WTC11 (cell line): ENCODE results near the gene KCNIP4. TPM values are rescaled to one million over a fixed set of nuclear protein-coding genes. Genes with fewer than 3 reads are reported as not detected.

Source experiments
- ATAC-seq: fragments of 200-7000 bp; cut with Tn5 transposase; 2 replicates; pipeline ENCODE4 v1.10.0; 2021; ENCODE audit warnings: mild to moderate bottlenecking, moderate library complexity
- CTCF ChIA-PET: fragments of 300-600 bp; sonication (Branson Sonifier 250); formaldehyde crosslinking; loops from one replicate; lab custom pipeline; 2021; ENCODE audit warnings: antibody characterized with exemption; lab: Charles Lee
- POLR2A ChIA-PET: fragments of 350-600 bp; sonication (Branson Sonifier 250); formaldehyde crosslinking; loops from one replicate; lab custom pipeline; 2021; ENCODE audit warnings: antibody characterized with exemption; lab: Charles Lee
- DNase-seq: peaks from one replicate; pipeline ENCODE4 v3.0.0; 2021; ENCODE audit warnings: low spot score
- H3K27ac Mint-ChIP-seq: 2 replicates; pipeline ENCODE4 v1.8.0; 2021; ENCODE audit warnings: mixed read lengths
- H3K27me3 Mint-ChIP-seq: 2 replicates; pipeline ENCODE4 v1.8.0; 2021; ENCODE audit warnings: low read depth, mild to moderate bottlenecking, moderate library complexity, mixed read lengths
- H3K36me3 Mint-ChIP-seq: 2 replicates; pipeline ENCODE4 v1.8.0; 2021; ENCODE audit warnings: mixed read lengths
- H3K4me1 Mint-ChIP-seq: 2 replicates; pipeline ENCODE4 v1.8.0; 2022; ENCODE audit warnings: mixed read lengths
- H3K4me3 Mint-ChIP-seq: 2 replicates; pipeline ENCODE4 v1.8.0; 2021; ENCODE audit warnings: mild to moderate bottlenecking, moderate library complexity, mixed read lengths
- H3K9me3 Mint-ChIP-seq: 2 replicates; pipeline ENCODE4 v1.8.0; 2021; ENCODE audit warnings: mixed read lengths
- ETV6 ChIP-seq: sonication (generic); formaldehyde crosslinking; IDR thresholded peaks from 2 replicates; pipeline ENCODE4 v1.8.1; 2022; ENCODE audit warnings: mild to moderate bottlenecking, missing genetic modification reagents
- GRHL2 ChIP-seq: fragments of 250-450 bp; sonication (Bioruptor Pico); IDR thresholded peaks from 2 replicates; pipeline ENCODE4 v1.8.0; 2022; ENCODE audit warnings: mild to moderate bottlenecking, moderate library complexity; ENCODE audit not compliant: insufficient replicate concordance, severe bottlenecking
- NFYB ChIP-seq: sonication (generic); formaldehyde crosslinking; conservative IDR thresholded peaks from 2 replicates; pipeline ENCODE4 v1.8.0; 2022; ENCODE audit warnings: low read depth, missing genetic modification reagents
- NR1H2 ChIP-seq: sonication (generic); formaldehyde crosslinking; IDR thresholded peaks from 2 replicates; pipeline ENCODE4 v1.9.0; 2021; ENCODE audit warnings: mild to moderate bottlenecking, moderate library complexity, missing genetic modification reagents
- NR2C2 ChIP-seq: sonication (generic); formaldehyde crosslinking; IDR thresholded peaks from 2 replicates; pipeline ENCODE4 v1.8.0; 2022; ENCODE audit warnings: mild to moderate bottlenecking, missing genetic modification reagents
- SMAD4 ChIP-seq: sonication (generic); formaldehyde crosslinking; IDR thresholded peaks from 2 replicates; pipeline ENCODE4 v1.8.0; 2022; ENCODE audit warnings: mild to moderate bottlenecking, missing genetic modification reagents
- TCF7 ChIP-seq: sonication (generic); formaldehyde crosslinking; IDR thresholded peaks from 2 replicates; pipeline ENCODE4 v1.8.0; 2022; ENCODE audit warnings: mild to moderate bottlenecking, low read depth, missing genetic modification reagents, moderate library complexity
- ZNF138 ChIP-seq: sonication (generic); formaldehyde crosslinking; conservative IDR thresholded peaks from 2 replicates; pipeline ENCODE4 v1.8.1; 2022; ENCODE audit warnings: mild to moderate bottlenecking, moderate library complexity, missing genetic modification reagents
- ZNF317 ChIP-seq: sonication (generic); formaldehyde crosslinking; IDR thresholded peaks from 2 replicates; pipeline ENCODE4 v1.8.1; 2023; ENCODE audit warnings: low read depth, mild to moderate bottlenecking, moderate library complexity, missing genetic modification reagents, borderline replicate concordance
- ZNF396 ChIP-seq: fragments of 250-450 bp; sonication (Bioruptor Pico); IDR thresholded peaks from 2 replicates; pipeline ENCODE4 v1.8.0; 2021; ENCODE audit warnings: mild to moderate bottlenecking, moderate library complexity, borderline replicate concordance
- total RNA-seq: library from RNA; stranded (reverse); gene quantifications from 3 replicates; pipeline ENCODE4 v1.2.3, GENCODE V29; 2021
- TF ChIP-seq, protein P1 (sequence below): sonication (generic); formaldehyde crosslinking; IDR thresholded peaks from 2 replicates; pipeline ENCODE4 v1.8.1; 2023; ENCODE audit warnings: mild to moderate bottlenecking, missing genetic modification reagents, borderline replicate concordance
- TF ChIP-seq, protein P2 (sequence below): sonication (generic); formaldehyde crosslinking; IDR thresholded peaks from 2 replicates; pipeline ENCODE4 v1.8.1; 2023; ENCODE audit warnings: mild to moderate bottlenecking, moderate library complexity, missing genetic modification reagents
- TF ChIP-seq, protein P3 (sequence below): sonication (generic); formaldehyde crosslinking; IDR thresholded peaks from 2 replicates; pipeline ENCODE4 v1.8.1; 2022; ENCODE audit warnings: missing genetic modification reagents, borderline replicate concordance
- TF ChIP-seq, protein P4 (sequence below): sonication (generic); formaldehyde crosslinking; IDR thresholded peaks from 2 replicates; pipeline ENCODE4 v1.8.0; 2022; ENCODE audit warnings: mild to moderate bottlenecking, missing genetic modification reagents
- TF ChIP-seq, protein P5 (sequence below): sonication (generic); formaldehyde crosslinking; IDR thresholded peaks from 2 replicates; pipeline ENCODE4 v1.8.0; 2022; ENCODE audit warnings: mild to moderate bottlenecking, missing genetic modification reagents
- TF ChIP-seq, protein P6 (sequence below): sonication (generic); formaldehyde crosslinking; IDR thresholded peaks from 2 replicates; pipeline ENCODE4 v1.8.1; 2023; ENCODE audit warnings: mild to moderate bottlenecking, missing genetic modification reagents, moderate library complexity
- TF ChIP-seq, protein P7 (sequence below): sonication (generic); formaldehyde crosslinking; IDR thresholded peaks from 2 replicates; pipeline ENCODE4 v1.8.1; 2023; ENCODE audit warnings: mild to moderate bottlenecking, missing genetic modification reagents

KCNIP4 gene
- total RNA-seq, 1 experiment from 2014 or later, result not detected

DNA sequence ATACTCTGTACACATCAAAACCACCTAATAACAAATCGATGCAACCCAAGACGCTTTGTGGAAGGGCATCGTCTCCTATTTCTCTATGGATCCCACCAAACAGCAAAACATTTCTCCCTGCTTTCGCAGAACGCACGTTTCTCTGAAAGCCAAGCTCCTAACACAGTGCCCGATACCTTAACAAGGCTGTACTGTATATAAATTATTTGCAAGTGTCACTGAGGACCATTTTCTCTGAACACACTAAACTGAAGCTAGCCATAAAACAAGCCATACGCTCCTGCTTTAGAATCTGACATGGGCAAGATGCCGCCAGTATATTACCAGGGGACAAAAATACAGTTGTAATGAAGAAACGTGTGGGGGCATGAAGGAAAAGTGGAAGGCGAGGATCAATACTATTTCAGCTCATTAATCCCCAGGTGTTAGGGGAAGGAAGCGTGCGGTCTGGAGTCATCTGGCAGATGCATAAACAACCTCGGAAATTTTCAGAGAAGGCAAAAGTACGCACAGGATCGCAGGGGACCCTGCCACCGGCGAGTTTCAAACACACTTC, 703 bp downstream of the KCNIP4 start:
- H3K4me1 Mint-ChIP-seq, result peaks cover 12% of the 10 kb centered on the region
- TF ChIP-seq NFYB (CRISPR knock-in tag), result no peak
- TF ChIP-seq, protein P1, sequence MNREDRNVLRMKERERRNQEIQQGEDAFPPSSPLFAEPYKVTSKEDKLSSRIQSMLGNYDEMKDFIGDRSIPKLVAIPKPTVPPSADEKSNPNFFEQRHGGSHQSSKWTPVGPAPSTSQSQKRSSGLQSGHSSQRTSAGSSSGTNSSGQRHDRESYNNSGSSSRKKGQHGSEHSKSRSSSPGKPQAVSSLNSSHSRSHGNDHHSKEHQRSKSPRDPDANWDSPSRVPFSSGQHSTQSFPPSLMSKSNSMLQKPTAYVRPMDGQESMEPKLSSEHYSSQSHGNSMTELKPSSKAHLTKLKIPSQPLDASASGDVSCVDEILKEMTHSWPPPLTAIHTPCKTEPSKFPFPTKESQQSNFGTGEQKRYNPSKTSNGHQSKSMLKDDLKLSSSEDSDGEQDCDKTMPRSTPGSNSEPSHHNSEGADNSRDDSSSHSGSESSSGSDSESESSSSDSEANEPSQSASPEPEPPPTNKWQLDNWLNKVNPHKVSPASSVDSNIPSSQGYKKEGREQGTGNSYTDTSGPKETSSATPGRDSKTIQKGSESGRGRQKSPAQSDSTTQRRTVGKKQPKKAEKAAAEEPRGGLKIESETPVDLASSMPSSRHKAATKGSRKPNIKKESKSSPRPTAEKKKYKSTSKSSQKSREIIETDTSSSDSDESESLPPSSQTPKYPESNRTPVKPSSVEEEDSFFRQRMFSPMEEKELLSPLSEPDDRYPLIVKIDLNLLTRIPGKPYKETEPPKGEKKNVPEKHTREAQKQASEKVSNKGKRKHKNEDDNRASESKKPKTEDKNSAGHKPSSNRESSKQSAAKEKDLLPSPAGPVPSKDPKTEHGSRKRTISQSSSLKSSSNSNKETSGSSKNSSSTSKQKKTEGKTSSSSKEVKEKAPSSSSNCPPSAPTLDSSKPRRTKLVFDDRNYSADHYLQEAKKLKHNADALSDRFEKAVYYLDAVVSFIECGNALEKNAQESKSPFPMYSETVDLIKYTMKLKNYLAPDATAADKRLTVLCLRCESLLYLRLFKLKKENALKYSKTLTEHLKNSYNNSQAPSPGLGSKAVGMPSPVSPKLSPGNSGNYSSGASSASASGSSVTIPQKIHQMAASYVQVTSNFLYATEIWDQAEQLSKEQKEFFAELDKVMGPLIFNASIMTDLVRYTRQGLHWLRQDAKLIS (CRISPR knock-in tag), result no peak
- no peak for TF ChIP-seq GRHL2 (CRISPR knock-in tag)
- TF ChIP-seq, protein P2, sequence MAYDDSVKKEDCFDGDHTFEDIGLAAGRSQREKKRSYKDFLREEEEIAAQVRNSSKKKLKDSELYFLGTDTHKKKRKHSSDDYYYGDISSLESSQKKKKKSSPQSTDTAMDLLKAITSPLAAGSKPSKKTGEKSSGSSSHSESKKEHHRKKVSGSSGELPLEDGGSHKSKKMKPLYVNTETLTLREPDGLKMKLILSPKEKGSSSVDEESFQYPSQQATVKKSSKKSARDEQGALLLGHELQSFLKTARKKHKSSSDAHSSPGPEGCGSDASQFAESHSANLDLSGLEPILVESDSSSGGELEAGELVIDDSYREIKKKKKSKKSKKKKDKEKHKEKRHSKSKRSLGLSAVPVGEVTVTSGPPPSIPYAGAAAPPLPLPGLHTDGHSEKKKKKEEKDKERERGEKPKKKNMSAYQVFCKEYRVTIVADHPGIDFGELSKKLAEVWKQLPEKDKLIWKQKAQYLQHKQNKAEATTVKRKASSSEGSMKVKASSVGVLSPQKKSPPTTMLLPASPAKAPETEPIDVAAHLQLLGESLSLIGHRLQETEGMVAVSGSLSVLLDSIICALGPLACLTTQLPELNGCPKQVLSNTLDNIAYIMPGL, result no peak
- no peak for TF ChIP-seq ZNF396 (CRISPR knock-in tag)
- TF ChIP-seq, protein P3, sequence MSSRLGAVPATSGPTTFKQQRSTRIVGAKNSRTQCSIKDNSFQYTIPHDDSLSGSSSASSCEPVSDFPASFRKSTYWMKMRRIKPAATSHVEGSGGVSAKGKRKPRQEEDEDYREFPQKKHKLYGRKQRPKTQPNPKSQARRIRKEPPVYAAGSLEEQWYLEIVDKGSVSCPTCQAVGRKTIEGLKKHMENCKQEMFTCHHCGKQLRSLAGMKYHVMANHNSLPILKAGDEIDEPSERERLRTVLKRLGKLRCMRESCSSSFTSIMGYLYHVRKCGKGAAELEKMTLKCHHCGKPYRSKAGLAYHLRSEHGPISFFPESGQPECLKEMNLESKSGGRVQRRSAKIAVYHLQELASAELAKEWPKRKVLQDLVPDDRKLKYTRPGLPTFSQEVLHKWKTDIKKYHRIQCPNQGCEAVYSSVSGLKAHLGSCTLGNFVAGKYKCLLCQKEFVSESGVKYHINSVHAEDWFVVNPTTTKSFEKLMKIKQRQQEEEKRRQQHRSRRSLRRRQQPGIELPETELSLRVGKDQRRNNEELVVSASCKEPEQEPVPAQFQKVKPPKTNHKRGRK, result no peak
- TF ChIP-seq SMAD4 (CRISPR knock-in tag), result no peak
- no peak for TF ChIP-seq ZNF317 (CRISPR knock-in tag)
- TF ChIP-seq ZNF138 (CRISPR knock-in tag), result no peak
- TF ChIP-seq, protein P4, sequence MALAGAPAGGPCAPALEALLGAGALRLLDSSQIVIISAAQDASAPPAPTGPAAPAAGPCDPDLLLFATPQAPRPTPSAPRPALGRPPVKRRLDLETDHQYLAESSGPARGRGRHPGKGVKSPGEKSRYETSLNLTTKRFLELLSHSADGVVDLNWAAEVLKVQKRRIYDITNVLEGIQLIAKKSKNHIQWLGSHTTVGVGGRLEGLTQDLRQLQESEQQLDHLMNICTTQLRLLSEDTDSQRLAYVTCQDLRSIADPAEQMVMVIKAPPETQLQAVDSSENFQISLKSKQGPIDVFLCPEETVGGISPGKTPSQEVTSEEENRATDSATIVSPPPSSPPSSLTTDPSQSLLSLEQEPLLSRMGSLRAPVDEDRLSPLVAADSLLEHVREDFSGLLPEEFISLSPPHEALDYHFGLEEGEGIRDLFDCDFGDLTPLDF (CRISPR knock-in tag), result no peak
- TF ChIP-seq NR1H2 (CRISPR knock-in tag), result no peak
- no peak for TF ChIP-seq TCF7 (CRISPR knock-in tag)
- TF ChIP-seq, protein P5, sequence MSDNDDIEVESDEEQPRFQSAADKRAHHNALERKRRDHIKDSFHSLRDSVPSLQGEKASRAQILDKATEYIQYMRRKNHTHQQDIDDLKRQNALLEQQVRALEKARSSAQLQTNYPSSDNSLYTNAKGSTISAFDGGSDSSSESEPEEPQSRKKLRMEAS, result no peak
- TF ChIP-seq, protein P6, sequence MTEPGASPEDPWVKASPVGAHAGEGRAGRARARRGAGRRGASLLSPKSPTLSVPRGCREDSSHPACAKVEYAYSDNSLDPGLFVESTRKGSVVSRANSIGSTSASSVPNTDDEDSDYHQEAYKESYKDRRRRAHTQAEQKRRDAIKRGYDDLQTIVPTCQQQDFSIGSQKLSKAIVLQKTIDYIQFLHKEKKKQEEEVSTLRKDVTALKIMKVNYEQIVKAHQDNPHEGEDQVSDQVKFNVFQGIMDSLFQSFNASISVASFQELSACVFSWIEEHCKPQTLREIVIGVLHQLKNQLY (CRISPR knock-in tag), result no peak
- TF ChIP-seq, protein P7, sequence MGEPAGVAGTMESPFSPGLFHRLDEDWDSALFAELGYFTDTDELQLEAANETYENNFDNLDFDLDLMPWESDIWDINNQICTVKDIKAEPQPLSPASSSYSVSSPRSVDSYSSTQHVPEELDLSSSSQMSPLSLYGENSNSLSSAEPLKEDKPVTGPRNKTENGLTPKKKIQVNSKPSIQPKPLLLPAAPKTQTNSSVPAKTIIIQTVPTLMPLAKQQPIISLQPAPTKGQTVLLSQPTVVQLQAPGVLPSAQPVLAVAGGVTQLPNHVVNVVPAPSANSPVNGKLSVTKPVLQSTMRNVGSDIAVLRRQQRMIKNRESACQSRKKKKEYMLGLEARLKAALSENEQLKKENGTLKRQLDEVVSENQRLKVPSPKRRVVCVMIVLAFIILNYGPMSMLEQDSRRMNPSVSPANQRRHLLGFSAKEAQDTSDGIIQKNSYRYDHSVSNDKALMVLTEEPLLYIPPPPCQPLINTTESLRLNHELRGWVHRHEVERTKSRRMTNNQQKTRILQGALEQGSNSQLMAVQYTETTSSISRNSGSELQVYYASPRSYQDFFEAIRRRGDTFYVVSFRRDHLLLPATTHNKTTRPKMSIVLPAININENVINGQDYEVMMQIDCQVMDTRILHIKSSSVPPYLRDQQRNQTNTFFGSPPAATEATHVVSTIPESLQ (CRISPR knock-in tag), result no peak
- no peak for TF ChIP-seq NR2C2 (CRISPR knock-in tag)
- no peak for TF ChIP-seq ETV6 (CRISPR knock-in tag)
- POLR2A ChIA-PET, result no interaction called here
- ATAC-seq (peak; percentile 7), DNase-seq (no peak)
- H3K4me3 Mint-ChIP-seq, result peak overlapping the region; percentile 71
- H3K36me3 Mint-ChIP-seq, result no peaks in the 10 kb centered on the region
- CTCF ChIA-PET, result interaction anchor here (0.9 to 2.2 kb wide), 14 partner anchors 13 to 441 kb away, joined by 3 to 12 read pairs (median 5); no protein-coding TSS in a partner anchor
- peaks cover 44% of the 10 kb centered on the region for H3K27me3 Mint-ChIP-seq
- no peaks in the 10 kb centered on the region for H3K9me3 Mint-ChIP-seq
- H3K27ac Mint-ChIP-seq, result no peak overlapping the region
